ENCODE measurements around the gene PLCB1.

PLCB1 gene

GRCh38 chr20:8663424-8663823 is 531.4 kb downstream of the PLCB1 start:
- Histone ChIP-seq H3K4me2 (ENCODE audit: insufficient read depth, low read length, poor library complexity, severe bottlenecking) (no peak overlapping the region), H3K4ac (ENCODE audit: low read length) (no peak overlapping the region), H4K91ac (ENCODE audit: low read depth, low read length, poor library complexity) (no peak overlapping the region), H3K9me3 (replicated peaks in 1 of 2; ENCODE audit: control insufficient read depth in 2 of 2, insufficient read depth in 1 of 2, low read depth in 1 of 2, low read length in 2 of 2) (no peaks in the 10 kb centered on the region), H2BK15ac (ENCODE audit: low read length) (no peak overlapping the region), H2AK5ac (ENCODE audit: low read depth, low read length) (no peak overlapping the region), H3K9ac (ENCODE audit: low read depth, low read length, poor library complexity) (no peak overlapping the region), H4K8ac (ENCODE audit: low read depth, low read length) (no peak overlapping the region), H3K79me1 (ENCODE audit: low read depth, low read length) (no peaks in the 10 kb centered on the region), H2BK12ac (ENCODE audit: low read length) (no peak overlapping the region), H3K14ac (ENCODE audit: low read length) (no peak overlapping the region), H3K36me3 (replicated peaks in 1 of 2; ENCODE audit: control insufficient read depth in 2 of 2, insufficient read depth in 2 of 2, low read length in 2 of 2) (no peaks in the 10 kb centered on the region), H3K23ac (ENCODE audit: low read depth, low read length, poor library complexity) (no peak overlapping the region), H3K4me1 (ENCODE audit: control insufficient read depth in 2 of 2, insufficient read depth in 1 of 2, low read depth in 1 of 2, low read length in 2 of 2) (peaks cover 2% of the 10 kb centered on the region in 2 donors), H2AFZ (ENCODE audit: low read length) (no peak overlapping the region), H3K18ac (ENCODE audit: low read length) (no peak overlapping the region), H3K27me3 (ENCODE audit: control insufficient read depth in 3 of 3, insufficient read depth in 3 of 3, low read depth in 1 of 3, low read length in 3 of 3) (no peaks in the 10 kb centered on the region), H3K4me3 (ENCODE audit: low read length in 2 of 2) (no peak overlapping the region), H2BK120ac (ENCODE audit: low read depth, low read length) (no peak overlapping the region), H2BK5ac (ENCODE audit: low read length) (no peak overlapping the region), H3K27ac (replicated peaks; ENCODE audit: low read length) (no peak overlapping the region)
- DNase-seq (ENCODE audit: low spot score), result no peak
- WGBS, 2 donors (ENCODE audit: extremely low coverage in 2 of 2, insufficient read length in 2 of 2, insufficient replicate concordance in 1 of 2), result no CpG with 5 or more reads among the region's 1 CpG

- Histone ChIP-seq H4K8ac (ENCODE audit: low read depth, low read length) (no peak overlapping the region), H2BK120ac (ENCODE audit: low read depth, low read length) (no peak overlapping the region), H3K79me1 (ENCODE audit: low read depth, low read length) (no peaks in the 10 kb centered on the region), H2BK12ac (ENCODE audit: low read length) (no peak overlapping the region), H3K4me1 (ENCODE audit: control insufficient read depth in 2 of 2, insufficient read depth in 1 of 2, low read depth in 1 of 2, low read length in 2 of 2) (peaks cover 2% of the 10 kb centered on the region in 2 donors), H3K27ac (replicated peaks; ENCODE audit: low read length) (no peak overlapping the region), H3K14ac (ENCODE audit: low read length) (no peak overlapping the region), H3K9me3 (replicated peaks in 1 of 2; ENCODE audit: control insufficient read depth in 2 of 2, insufficient read depth in 1 of 2, low read depth in 1 of 2, low read length in 2 of 2) (peaks cover 0 to 1% of the 10 kb centered on the region in 2 donors), H4K91ac (ENCODE audit: low read depth, low read length, poor library complexity) (no peak overlapping the region), H3K4ac (ENCODE audit: low read length) (no peak overlapping the region), H3K9ac (ENCODE audit: low read depth, low read length, poor library complexity) (no peak overlapping the region), H2AK5ac (ENCODE audit: low read depth, low read length) (no peak overlapping the region), H3K18ac (ENCODE audit: low read length) (no peak overlapping the region), H3K27me3 (ENCODE audit: control insufficient read depth in 3 of 3, insufficient read depth in 3 of 3, low read depth in 1 of 3, low read length in 3 of 3) (no peaks in the 10 kb centered on the region), H2AFZ (ENCODE audit: low read length) (no peak overlapping the region), H2BK15ac (ENCODE audit: low read length) (no peak overlapping the region), H2BK5ac (ENCODE audit: low read length) (no peak overlapping the region), H3K23ac (ENCODE audit: low read depth, low read length, poor library complexity) (no peak overlapping the region), H3K4me3 (ENCODE audit: low read length in 2 of 2) (no peak overlapping the region), H3K36me3 (replicated peaks in 1 of 2; ENCODE audit: control insufficient read depth in 2 of 2, insufficient read depth in 2 of 2, low read length in 2 of 2) (no peaks in the 10 kb centered on the region), H3K4me2 (ENCODE audit: insufficient read depth, low read length, poor library complexity, severe bottlenecking) (no peak overlapping the region)
- WGBS, 2 donors (ENCODE audit: extremely low coverage in 2 of 2, insufficient read length in 2 of 2, insufficient replicate concordance in 1 of 2), result no CpG with 5 or more reads among the region's 4 CpGs
- no peak for DNase-seq (ENCODE audit: low spot score)
Observed at GRCh38 chr20:8664778-8665177, 532.7 kb downstream of the PLCB1 start.

- WGBS, 2 donors (ENCODE audit: extremely low coverage in 2 of 2, insufficient read length in 2 of 2, insufficient replicate concordance in 1 of 2), result no CpG with 5 or more reads among the region's 3 CpGs
- Histone ChIP-seq H4K91ac (ENCODE audit: low read depth, low read length, poor library complexity) (no peak overlapping the region), H4K8ac (ENCODE audit: low read depth, low read length) (no peak overlapping the region)
Observed at GRCh38 chr20:8667306-8667705, 535.2 kb downstream of the PLCB1 start.

GRCh38 chr20:8670207-8670892 is 538.3 kb downstream of the PLCB1 start:
- H4K91ac ChIP-seq (ENCODE audit: low read depth, low read length, poor library complexity), result no peak overlapping the region

More at GRCh38 chr20:8667306-8667705, 535.2 kb downstream of the PLCB1 start:
- Histone ChIP-seq H3K27ac (replicated peaks; ENCODE audit: low read length) (no peak overlapping the region), H2BK120ac (ENCODE audit: low read depth, low read length) (no peak overlapping the region), H2AK5ac (ENCODE audit: low read depth, low read length) (no peak overlapping the region), H3K27me3 (ENCODE audit: control insufficient read depth in 3 of 3, insufficient read depth in 3 of 3, low read depth in 1 of 3, low read length in 3 of 3) (no peaks in the 10 kb centered on the region), H3K4ac (ENCODE audit: low read length) (no peak overlapping the region), H3K23ac (ENCODE audit: low read depth, low read length, poor library complexity) (no peak overlapping the region), H2AFZ (ENCODE audit: low read length) (peak overlapping the region; percentile 7), H3K4me3 (ENCODE audit: low read length in 2 of 2) (no peak overlapping the region), H2BK15ac (ENCODE audit: low read length) (no peak overlapping the region), H3K4me2 (ENCODE audit: insufficient read depth, low read length, poor library complexity, severe bottlenecking) (no peak overlapping the region), H3K18ac (ENCODE audit: low read length) (no peak overlapping the region), H2BK5ac (ENCODE audit: low read length) (no peak overlapping the region), H2BK12ac (ENCODE audit: low read length) (no peak overlapping the region), H3K9me3 (replicated peaks in 1 of 2; ENCODE audit: control insufficient read depth in 2 of 2, insufficient read depth in 1 of 2, low read depth in 1 of 2, low read length in 2 of 2) (peaks cover 0 to 1% of the 10 kb centered on the region in 2 donors), H3K14ac (ENCODE audit: low read length) (no peak overlapping the region), H3K36me3 (replicated peaks in 1 of 2; ENCODE audit: control insufficient read depth in 2 of 2, insufficient read depth in 2 of 2, low read length in 2 of 2) (no peaks in the 10 kb centered on the region), H3K4me1 (ENCODE audit: control insufficient read depth in 2 of 2, insufficient read depth in 1 of 2, low read depth in 1 of 2, low read length in 2 of 2) (peaks cover 2% of the 10 kb centered on the region in 2 donors), H3K79me1 (ENCODE audit: low read depth, low read length) (no peaks in the 10 kb centered on the region), H3K9ac (ENCODE audit: low read depth, low read length, poor library complexity) (no peak overlapping the region)
- no peak for DNase-seq (ENCODE audit: low spot score)

More at GRCh38 chr20:8670207-8670892, 538.3 kb downstream of the PLCB1 start:
- peaks cover 2% of the 10 kb centered on the region in 2 donors for H3K4me1 ChIP-seq (ENCODE audit: control insufficient read depth in 2 of 2, insufficient read depth in 1 of 2, low read depth in 1 of 2, low read length in 2 of 2)
- no peak for DNase-seq (ENCODE audit: low spot score)
- H3K4me3 ChIP-seq (ENCODE audit: low read length in 2 of 2), result no peak overlapping the region
- H3K4ac ChIP-seq (ENCODE audit: low read length), result no peak overlapping the region
- H3K27ac ChIP-seq (replicated peaks; ENCODE audit: low read length), result no peak overlapping the region
- H3K4me2 ChIP-seq (ENCODE audit: insufficient read depth, low read length, poor library complexity, severe bottlenecking), result no peak overlapping the region
- H3K36me3 ChIP-seq (replicated peaks in 1 of 2; ENCODE audit: control insufficient read depth in 2 of 2, insufficient read depth in 2 of 2, low read length in 2 of 2), result peaks cover 0 to 4% of the 10 kb centered on the region in 2 donors
- WGBS, 2 donors (ENCODE audit: extremely low coverage in 2 of 2, insufficient read length in 2 of 2, insufficient replicate concordance in 1 of 2), result no CpG with 5 or more reads among the region's 4 CpGs
- no peak overlapping the region for H2BK5ac ChIP-seq (ENCODE audit: low read length)
- no peak overlapping the region for H2BK120ac ChIP-seq (ENCODE audit: low read depth, low read length)
- no peak overlapping the region for H2AK5ac ChIP-seq (ENCODE audit: low read depth, low read length)
- no peaks in the 10 kb centered on the region for H3K27me3 ChIP-seq (ENCODE audit: control insufficient read depth in 3 of 3, insufficient read depth in 3 of 3, low read depth in 1 of 3, low read length in 3 of 3)
- peaks cover 0 to 1% of the 10 kb centered on the region in 2 donors for H3K9me3 ChIP-seq (replicated peaks in 1 of 2; ENCODE audit: control insufficient read depth in 2 of 2, insufficient read depth in 1 of 2, low read depth in 1 of 2, low read length in 2 of 2)
- H3K23ac ChIP-seq (ENCODE audit: low read depth, low read length, poor library complexity), result no peak overlapping the region
- no peak overlapping the region for H3K18ac ChIP-seq (ENCODE audit: low read length)
- H4K8ac ChIP-seq (ENCODE audit: low read depth, low read length), result no peak overlapping the region
- H2BK12ac ChIP-seq (ENCODE audit: low read length), result no peak overlapping the region
- no peak overlapping the region for H2BK15ac ChIP-seq (ENCODE audit: low read length)
- H2AFZ ChIP-seq (ENCODE audit: low read length), result no peak overlapping the region
- H3K79me1 ChIP-seq (ENCODE audit: low read depth, low read length), result no peaks in the 10 kb centered on the region
- no peak overlapping the region for H3K9ac ChIP-seq (ENCODE audit: low read depth, low read length, poor library complexity)
- H3K14ac ChIP-seq (ENCODE audit: low read length), result no peak overlapping the region

Measured in neuronal stem cell (in vitro differentiated cells).